ENCODE results near the gene CCDC88C. TPM values are rescaled to one million over a fixed set of nuclear protein-coding genes. Genes with fewer than 3 reads are reported as not detected.

CCDC88C gene
- total RNA-seq, 1 donor from 2014 or later: 17.8 TPM

DNA sequence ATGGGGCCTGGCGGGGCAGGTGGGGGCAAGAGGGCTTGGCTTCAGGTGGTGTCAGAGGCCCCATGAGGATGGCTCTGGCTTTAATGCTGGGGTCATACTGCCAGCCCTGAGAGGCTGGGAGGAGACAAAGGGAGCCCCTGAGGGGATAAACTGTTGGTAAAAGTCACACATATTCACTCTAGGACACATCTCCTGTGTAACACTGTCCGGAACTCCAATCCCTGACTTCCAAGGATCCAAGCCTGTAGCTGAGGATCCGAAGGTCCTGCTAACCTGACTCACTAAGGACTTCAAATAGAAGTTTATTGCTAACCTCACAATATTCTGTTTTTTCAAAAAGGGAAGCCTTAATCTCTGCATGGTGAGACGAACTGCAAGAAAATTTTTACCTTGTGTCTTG is 134.0 kb downstream of the CCDC88C start:
- Mint-ChIP-seq H3K9me3 (no peaks in the 10 kb centered on the region), H3K27ac (no peak overlapping the region), H3K36me3 (peaks cover 23% of the 10 kb centered on the region), H3K4me1 (no peaks in the 10 kb centered on the region), H3K4me3 (no peak overlapping the region), H3K27me3 (ENCODE audit: insufficient read depth, low read depth) (no peaks in the 10 kb centered on the region)
- TF ChIP-seq EZH2phosphoT487 (IDR thresholded peaks at IDR 0.05): no peak
- TF ChIP-seq, protein P1, sequence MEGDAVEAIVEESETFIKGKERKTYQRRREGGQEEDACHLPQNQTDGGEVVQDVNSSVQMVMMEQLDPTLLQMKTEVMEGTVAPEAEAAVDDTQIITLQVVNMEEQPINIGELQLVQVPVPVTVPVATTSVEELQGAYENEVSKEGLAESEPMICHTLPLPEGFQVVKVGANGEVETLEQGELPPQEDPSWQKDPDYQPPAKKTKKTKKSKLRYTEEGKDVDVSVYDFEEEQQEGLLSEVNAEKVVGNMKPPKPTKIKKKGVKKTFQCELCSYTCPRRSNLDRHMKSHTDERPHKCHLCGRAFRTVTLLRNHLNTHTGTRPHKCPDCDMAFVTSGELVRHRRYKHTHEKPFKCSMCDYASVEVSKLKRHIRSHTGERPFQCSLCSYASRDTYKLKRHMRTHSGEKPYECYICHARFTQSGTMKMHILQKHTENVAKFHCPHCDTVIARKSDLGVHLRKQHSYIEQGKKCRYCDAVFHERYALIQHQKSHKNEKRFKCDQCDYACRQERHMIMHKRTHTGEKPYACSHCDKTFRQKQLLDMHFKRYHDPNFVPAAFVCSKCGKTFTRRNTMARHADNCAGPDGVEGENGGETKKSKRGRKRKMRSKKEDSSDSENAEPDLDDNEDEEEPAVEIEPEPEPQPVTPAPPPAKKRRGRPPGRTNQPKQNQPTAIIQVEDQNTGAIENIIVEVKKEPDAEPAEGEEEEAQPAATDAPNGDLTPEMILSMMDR (IDR thresholded peaks at IDR 0.05): no peak
- no peak for TF ChIP-seq EZH2 (IDR thresholded peaks at IDR 0.05)
- no peaks in the 10 kb centered on the region for H3K9me3 ChIP-seq (ENCODE audit: low read depth)
- no peaks in the 10 kb centered on the region for H3K79me2 ChIP-seq (ENCODE audit: low read depth)
- H3F3A ChIP-seq (ENCODE audit: low read depth): peaks cover 16% of the 10 kb centered on the region
- H2AFZ ChIP-seq (replicated peaks): no peak overlapping the region
- DNase-seq (ENCODE audit: low spot score): no peak
- H3K9ac ChIP-seq: no peak overlapping the region
- H3K27ac ChIP-seq: no peak overlapping the region
- H3K4me3 ChIP-seq: no peak overlapping the region
- no peaks in the 10 kb centered on the region for H4K20me1 ChIP-seq (ENCODE audit: low read depth)
- no peaks in the 10 kb centered on the region for H3K36me3 ChIP-seq
- no peaks in the 10 kb centered on the region for H3K27me3 ChIP-seq
- no peaks in the 10 kb centered on the region for H3K4me1 ChIP-seq
- H3K4me2 ChIP-seq: no peak overlapping the region

GRCh38 chr14:91282954-91283645 is 134.5 kb downstream of the CCDC88C start:
- TF ChIP-seq EZH2 (IDR thresholded peaks at IDR 0.05): no peak
- TF ChIP-seq, protein P1 (IDR thresholded peaks at IDR 0.05): no peak
- TF ChIP-seq EZH2phosphoT487 (IDR thresholded peaks at IDR 0.05): no peak
- H3K4me3 Mint-ChIP-seq: no peak overlapping the region

GRCh38 chr14:91281346-91281745 is 136.3 kb downstream of the CCDC88C start:
- no peak overlapping the region for H3K4me3 Mint-ChIP-seq
- no peaks in the 10 kb centered on the region for H3K36me3 ChIP-seq
- no peak overlapping the region for H3K27ac Mint-ChIP-seq

More at GRCh38 chr14:91282954-91283645, 134.5 kb downstream of the CCDC88C start:
- Mint-ChIP-seq H3K27ac (no peak overlapping the region), H3K27me3 (ENCODE audit: insufficient read depth, low read depth) (no peaks in the 10 kb centered on the region), H3K36me3 (peaks cover 23% of the 10 kb centered on the region), H3K4me1 (no peaks in the 10 kb centered on the region), H3K9me3 (no peaks in the 10 kb centered on the region)
- H3K36me3 ChIP-seq: no peaks in the 10 kb centered on the region
- no peak overlapping the region for H3K4me2 ChIP-seq
- H3K9me3 ChIP-seq (ENCODE audit: low read depth): no peaks in the 10 kb centered on the region
- no peak overlapping the region for H3K9ac ChIP-seq
- H2AFZ ChIP-seq (replicated peaks): no peak overlapping the region
- no peaks in the 10 kb centered on the region for H3K79me2 ChIP-seq (ENCODE audit: low read depth)
- peaks cover 16% of the 10 kb centered on the region for H3F3A ChIP-seq (ENCODE audit: low read depth)
- H4K20me1 ChIP-seq (ENCODE audit: low read depth): no peaks in the 10 kb centered on the region
- DNase-seq (ENCODE audit: low spot score): no peak
- no peak overlapping the region for H3K4me3 ChIP-seq
- no peak overlapping the region for H3K27ac ChIP-seq
- H3K27me3 ChIP-seq: no peaks in the 10 kb centered on the region
- no peaks in the 10 kb centered on the region for H3K4me1 ChIP-seq

More at GRCh38 chr14:91281346-91281745, 136.3 kb downstream of the CCDC88C start:
- Mint-ChIP-seq H3K27me3 (ENCODE audit: insufficient read depth, low read depth) (no peaks in the 10 kb centered on the region), H3K36me3 (peaks cover 30% of the 10 kb centered on the region), H3K9me3 (no peaks in the 10 kb centered on the region), H3K4me1 (no peaks in the 10 kb centered on the region)
- Histone ChIP-seq H3K27me3 (no peaks in the 10 kb centered on the region), H3K4me2 (no peak overlapping the region), H2AFZ (replicated peaks) (no peak overlapping the region), H3K4me1 (no peaks in the 10 kb centered on the region), H3K4me3 (no peak overlapping the region), H3F3A (ENCODE audit: low read depth) (peaks cover 9% of the 10 kb centered on the region), H3K79me2 (ENCODE audit: low read depth) (no peaks in the 10 kb centered on the region), H3K9me3 (ENCODE audit: low read depth) (no peaks in the 10 kb centered on the region), H3K9ac (no peak overlapping the region), H3K27ac (no peak overlapping the region), H4K20me1 (ENCODE audit: low read depth) (no peaks in the 10 kb centered on the region)
- TF ChIP-seq, protein P1 (IDR thresholded peaks at IDR 0.05): no peak
- TF ChIP-seq EZH2phosphoT487 (IDR thresholded peaks at IDR 0.05) (no peak), EZH2 (IDR thresholded peaks at IDR 0.05) (no peak)
- DNase-seq (ENCODE audit: low spot score): no peak
